ENCODE results near the gene UST. TPM values are rescaled to one million over a fixed set of nuclear protein-coding genes. Genes with fewer than 3 reads are reported as not detected.

The UST gene
- polyA plus RNA-seq, 1 donor (not counting 4 experiments of a cell fraction or from before 2014, with no cell fraction given): 6.1 TPM

- H3K9ac ChIP-seq (ENCODE audit: control insufficient read depth, extremely low read depth, insufficient read depth, low read length): no peak overlapping the region
- H3K4me1 ChIP-seq (ENCODE audit: control insufficient read depth, extremely low read depth, insufficient read depth, low read length): no peaks in the 10 kb centered on the region
- no peak overlapping the region for H2AFZ ChIP-seq (ENCODE audit: control insufficient read depth, low read length)
- no peaks in the 10 kb centered on the region for H3K9me1 ChIP-seq (ENCODE audit: control insufficient read depth, extremely low read depth, insufficient read depth, low read length)
- no peaks in the 10 kb centered on the region for H4K20me1 ChIP-seq (ENCODE audit: control insufficient read depth, extremely low read depth, insufficient read depth, low read length)
- no peaks in the 10 kb centered on the region for H3K9me3 ChIP-seq (ENCODE audit: control insufficient read depth, low read depth, low read length)
- no peak overlapping the region for H3K27ac ChIP-seq (ENCODE audit: control insufficient read depth, insufficient read depth, low read length)
- dilution Hi-C loops (cut with MboI; ENCODE audit: extremely low pct_ligation_motif_present, low sequenced_read_pairs): no loop called here
- DNase-seq (ENCODE audit: low read depth, low spot score) (no peak), FAIRE-seq (no peak)
- H3K4me3 ChIP-seq (ENCODE audit: control insufficient read depth in 2 of 3, extremely low read depth in 1 of 3, insufficient read depth in 2 of 3, low read depth in 1 of 3, low read length in 3 of 3): no peak overlapping the region
- H3K27me3 ChIP-seq (ENCODE audit: control insufficient read depth, extremely low read depth, insufficient read depth, low read length): no peaks in the 10 kb centered on the region
- TF ChIP-seq, protein P1, sequence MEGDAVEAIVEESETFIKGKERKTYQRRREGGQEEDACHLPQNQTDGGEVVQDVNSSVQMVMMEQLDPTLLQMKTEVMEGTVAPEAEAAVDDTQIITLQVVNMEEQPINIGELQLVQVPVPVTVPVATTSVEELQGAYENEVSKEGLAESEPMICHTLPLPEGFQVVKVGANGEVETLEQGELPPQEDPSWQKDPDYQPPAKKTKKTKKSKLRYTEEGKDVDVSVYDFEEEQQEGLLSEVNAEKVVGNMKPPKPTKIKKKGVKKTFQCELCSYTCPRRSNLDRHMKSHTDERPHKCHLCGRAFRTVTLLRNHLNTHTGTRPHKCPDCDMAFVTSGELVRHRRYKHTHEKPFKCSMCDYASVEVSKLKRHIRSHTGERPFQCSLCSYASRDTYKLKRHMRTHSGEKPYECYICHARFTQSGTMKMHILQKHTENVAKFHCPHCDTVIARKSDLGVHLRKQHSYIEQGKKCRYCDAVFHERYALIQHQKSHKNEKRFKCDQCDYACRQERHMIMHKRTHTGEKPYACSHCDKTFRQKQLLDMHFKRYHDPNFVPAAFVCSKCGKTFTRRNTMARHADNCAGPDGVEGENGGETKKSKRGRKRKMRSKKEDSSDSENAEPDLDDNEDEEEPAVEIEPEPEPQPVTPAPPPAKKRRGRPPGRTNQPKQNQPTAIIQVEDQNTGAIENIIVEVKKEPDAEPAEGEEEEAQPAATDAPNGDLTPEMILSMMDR (optimal IDR thresholded peaks at IDR 0.05 in 1 of 3, IDR thresholded peaks at IDR 0.05 in 1 of 3, conservative IDR thresholded peaks at IDR 0.05 in 1 of 3; ENCODE audit: extremely low read depth in 1 of 3, insufficient read depth in 2 of 3, low read length in 3 of 3): no peak
- no peak for TF ChIP-seq EZH2 (IDR thresholded peaks at IDR 0.05; ENCODE audit: low read length)
- H3K4me2 ChIP-seq (ENCODE audit: control insufficient read depth, extremely low read depth, insufficient read depth, low read depth, low read length): no peak overlapping the region
- no peaks in the 10 kb centered on the region for H3K79me2 ChIP-seq (ENCODE audit: control insufficient read depth, insufficient read depth, low read length)
- peaks cover 0 to 1% of the 10 kb centered on the region in 2 experiments for H3K36me3 ChIP-seq (ENCODE audit: control insufficient read depth in 2 of 2, extremely low read depth in 1 of 2, insufficient read depth in 2 of 2, low read length in 2 of 2)
Observed at GRCh38 chr6:148945301-148946021, 198.6 kb downstream of the UST start.

GRCh38 chr6:148947621-148948444 is 201.0 kb downstream of the UST start:
- Histone ChIP-seq H3K9me3 (ENCODE audit: control insufficient read depth, low read depth, low read length) (no peaks in the 10 kb centered on the region), H3K9ac (ENCODE audit: control insufficient read depth, extremely low read depth, insufficient read depth, low read length) (no peak overlapping the region), H3K79me2 (ENCODE audit: control insufficient read depth, insufficient read depth, low read length) (no peaks in the 10 kb centered on the region), H3K9me1 (ENCODE audit: control insufficient read depth, extremely low read depth, insufficient read depth, low read length) (no peaks in the 10 kb centered on the region), H3K36me3 (ENCODE audit: control insufficient read depth in 2 of 2, extremely low read depth in 1 of 2, insufficient read depth in 2 of 2, low read length in 2 of 2) (no peaks in the 10 kb centered on the region), H3K4me1 (ENCODE audit: control insufficient read depth, extremely low read depth, insufficient read depth, low read length) (no peaks in the 10 kb centered on the region), H2AFZ (ENCODE audit: control insufficient read depth, low read length) (no peak overlapping the region), H3K4me2 (ENCODE audit: control insufficient read depth, extremely low read depth, insufficient read depth, low read depth, low read length) (no peak overlapping the region), H4K20me1 (ENCODE audit: control insufficient read depth, extremely low read depth, insufficient read depth, low read length) (no peaks in the 10 kb centered on the region), H3K27me3 (ENCODE audit: control insufficient read depth, extremely low read depth, insufficient read depth, low read length) (no peaks in the 10 kb centered on the region), H3K4me3 (ENCODE audit: control insufficient read depth in 2 of 3, extremely low read depth in 1 of 3, insufficient read depth in 2 of 3, low read depth in 1 of 3, low read length in 3 of 3) (no peak overlapping the region), H3K27ac (ENCODE audit: control insufficient read depth, insufficient read depth, low read length) (no peak overlapping the region)
- dilution Hi-C loops (cut with MboI; ENCODE audit: extremely low pct_ligation_motif_present, low sequenced_read_pairs): no loop called here
- FAIRE-seq: peak; percentile 63
- DNase-seq (ENCODE audit: low read depth, low spot score): peak; percentile 35
- TF ChIP-seq, protein P1 (optimal IDR thresholded peaks at IDR 0.05 in 1 of 3, IDR thresholded peaks at IDR 0.05 in 1 of 3, conservative IDR thresholded peaks at IDR 0.05 in 1 of 3; ENCODE audit: extremely low read depth in 1 of 3, insufficient read depth in 2 of 3, low read length in 3 of 3): peak; percentile 81 to 91 (median 84)
- TF ChIP-seq EZH2 (IDR thresholded peaks at IDR 0.05; ENCODE audit: low read length): no peak
